GM20431 (cell line): Measurements from ENCODE around the gene TXLNG.

Experiments used
- in situ Hi-C: fragments of 300-500 bp; cut with MseI, MboI; formaldehyde crosslinking; loops from one replicate; pipeline ENCODE4 v1.15.0; 2020; ENCODE audit warnings: low sequenced_read_pairs; ENCODE audit not compliant: unreplicated experiment

The TXLNG gene

GRCh38 chrX:16870095-16870861, 84.0 kb downstream of the TXLNG start, which contains the start of gene RBBP7:
TSS of gene RBBP7 (minus strand) at chrX:16870362. CDS start at chrX:16870053, 309 bp downstream.
- in situ Hi-C loops: no loop called here

GRCh38 chrX:16870862-16871815, 84.9 kb downstream of the TXLNG start:
- in situ Hi-C loops: no loop called here

DNA sequence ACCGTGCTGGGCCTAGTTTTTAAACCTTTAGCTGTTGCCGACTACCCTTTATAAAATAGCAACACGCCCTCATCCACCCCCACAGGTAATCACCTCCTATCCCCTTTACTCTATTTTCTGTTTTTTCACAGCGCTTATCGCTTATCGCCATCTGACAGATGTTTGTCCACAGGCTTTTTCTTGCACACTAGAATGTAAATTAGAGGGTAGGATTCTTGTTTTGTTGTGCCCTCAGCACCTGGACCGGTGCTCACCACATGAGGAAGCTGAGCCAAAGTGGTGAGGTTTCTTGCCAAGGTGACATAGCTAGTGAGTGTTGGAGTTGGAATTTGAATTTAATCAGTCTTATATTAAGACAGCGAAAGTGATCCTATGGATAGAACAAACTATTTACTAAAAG, 86.8 kb downstream of the TXLNG start:
- in situ Hi-C loops: no loop called here

DNA sequence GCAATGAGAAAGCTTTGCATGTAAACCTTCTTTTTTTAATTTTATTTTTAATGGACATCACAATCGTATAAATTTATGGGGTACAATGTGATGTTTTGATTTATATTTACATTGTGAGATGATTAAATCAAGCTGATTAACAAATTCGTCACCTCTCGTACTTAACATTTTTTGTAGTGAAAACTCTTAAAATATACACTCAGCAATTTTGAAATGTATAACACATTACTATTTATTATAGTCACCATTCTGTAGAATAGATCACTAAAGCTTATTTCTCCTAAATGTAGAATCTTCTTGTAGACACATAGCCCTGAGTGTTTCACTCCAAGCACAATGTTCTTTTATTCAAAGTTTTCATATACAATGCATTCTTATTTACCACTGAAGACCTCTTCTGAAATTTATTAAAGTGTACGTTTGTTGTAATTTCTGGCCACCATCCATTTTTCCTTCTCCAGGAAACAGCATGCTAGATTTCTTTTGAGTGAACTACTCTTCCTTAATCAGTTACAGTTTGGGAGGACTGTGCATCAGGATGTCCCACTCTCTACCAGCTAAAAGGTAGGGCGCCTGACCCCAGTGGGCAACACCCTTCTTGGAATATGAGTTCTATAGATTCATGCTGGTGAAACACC, 88.3 kb downstream of the TXLNG start:
- in situ Hi-C loops: no loop called here

- in situ Hi-C loops: no loop called here
Measured at GRCh38 chrX:16876696-16877095, 90.4 kb downstream of the TXLNG start.

DNA sequence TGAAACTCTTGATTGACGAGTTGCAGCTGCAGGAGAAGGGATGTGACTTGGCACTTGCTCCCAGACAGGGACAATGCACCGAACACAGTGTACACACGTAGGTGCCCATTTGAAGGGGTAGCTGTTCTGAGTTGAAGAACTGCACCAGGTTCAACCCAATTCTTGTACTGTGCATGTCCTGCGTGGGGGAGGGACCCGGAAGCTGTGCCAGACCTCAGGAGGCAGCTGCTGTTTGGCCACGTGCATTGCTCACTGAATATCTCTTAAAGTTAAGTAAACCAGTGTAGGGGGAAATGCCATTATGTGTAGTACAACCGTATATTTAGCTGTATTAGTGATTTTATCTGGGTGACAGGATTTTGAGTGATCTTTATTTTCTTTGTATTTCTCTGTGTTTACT, 95.9 kb downstream of the TXLNG start:
- in situ Hi-C loops: no loop called here

DNA sequence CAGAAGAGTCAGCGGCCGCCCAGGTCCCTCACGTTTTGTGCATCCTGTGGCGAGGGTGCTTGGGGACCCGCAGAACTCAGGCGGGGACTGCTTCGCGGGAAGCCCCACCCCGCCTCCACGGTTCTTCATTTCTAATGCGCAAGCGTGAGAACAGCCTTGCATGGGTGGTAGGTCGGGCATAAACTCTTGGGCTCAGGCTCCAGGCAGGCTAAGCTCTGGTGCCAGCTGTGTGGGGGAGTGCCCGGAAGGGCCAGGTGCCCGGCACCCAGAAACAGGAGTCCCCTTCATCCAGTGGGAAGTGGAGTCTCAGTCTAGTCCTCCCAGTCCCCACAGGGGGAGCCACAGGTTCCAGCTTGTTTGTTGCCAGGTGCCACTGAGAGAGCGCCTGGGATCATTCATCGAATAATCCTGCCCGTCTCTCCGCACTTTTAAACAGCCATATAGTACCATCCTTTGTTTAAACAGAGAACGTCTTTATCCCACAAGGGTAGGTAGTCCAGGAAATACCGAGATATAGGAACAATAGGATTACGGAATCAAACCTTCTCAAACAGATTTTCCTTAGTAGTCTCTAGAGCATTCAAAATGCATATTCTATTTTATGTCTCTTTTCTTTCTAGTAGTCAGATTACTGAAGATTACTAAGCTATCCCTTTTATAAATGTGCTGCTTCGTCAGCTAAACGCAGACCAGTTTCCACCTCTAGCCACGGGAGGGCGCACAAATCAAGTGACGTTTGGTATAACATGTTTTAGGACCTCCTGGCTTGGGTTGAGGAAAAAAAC, 96.6 kb downstream of the TXLNG start:
- in situ Hi-C loops: no loop called here

DNA sequence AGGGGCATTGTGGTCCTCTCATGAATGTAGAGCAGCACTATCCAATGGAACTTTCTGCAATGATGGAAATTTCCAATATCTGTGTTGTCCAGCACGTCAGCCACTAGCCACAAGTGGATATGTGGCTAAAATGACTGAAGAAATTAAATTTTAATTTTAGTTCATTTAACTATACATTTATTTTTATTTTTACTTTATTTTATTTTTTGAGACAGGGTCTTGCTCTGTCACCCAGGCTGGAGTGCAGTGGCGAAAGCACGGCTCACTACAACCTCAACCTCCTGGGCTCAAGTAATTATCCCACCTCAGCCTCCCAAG, 97.2 kb downstream of the TXLNG start:
- in situ Hi-C loops: no loop called here

DNA sequence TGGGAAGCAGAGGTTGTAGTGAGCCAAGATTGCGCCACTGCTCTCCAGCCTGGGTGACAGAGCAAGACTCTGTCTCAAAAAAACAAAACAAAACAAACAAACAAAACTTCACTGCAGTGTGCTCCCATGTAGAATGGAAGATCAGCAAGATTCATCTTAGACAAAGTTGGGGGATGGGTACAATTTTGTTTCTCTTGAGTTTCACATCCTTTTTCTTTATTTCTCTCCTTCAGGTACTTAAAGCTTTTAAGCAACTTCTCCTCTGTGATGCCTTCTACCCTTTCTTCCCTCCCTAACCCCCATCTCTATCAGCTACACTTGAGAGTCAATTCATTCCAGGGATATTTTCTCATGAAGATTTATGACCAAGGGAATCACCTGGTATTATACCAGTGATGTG, 99.4 kb downstream of the TXLNG start:
- in situ Hi-C loops: no loop called here

DNA sequence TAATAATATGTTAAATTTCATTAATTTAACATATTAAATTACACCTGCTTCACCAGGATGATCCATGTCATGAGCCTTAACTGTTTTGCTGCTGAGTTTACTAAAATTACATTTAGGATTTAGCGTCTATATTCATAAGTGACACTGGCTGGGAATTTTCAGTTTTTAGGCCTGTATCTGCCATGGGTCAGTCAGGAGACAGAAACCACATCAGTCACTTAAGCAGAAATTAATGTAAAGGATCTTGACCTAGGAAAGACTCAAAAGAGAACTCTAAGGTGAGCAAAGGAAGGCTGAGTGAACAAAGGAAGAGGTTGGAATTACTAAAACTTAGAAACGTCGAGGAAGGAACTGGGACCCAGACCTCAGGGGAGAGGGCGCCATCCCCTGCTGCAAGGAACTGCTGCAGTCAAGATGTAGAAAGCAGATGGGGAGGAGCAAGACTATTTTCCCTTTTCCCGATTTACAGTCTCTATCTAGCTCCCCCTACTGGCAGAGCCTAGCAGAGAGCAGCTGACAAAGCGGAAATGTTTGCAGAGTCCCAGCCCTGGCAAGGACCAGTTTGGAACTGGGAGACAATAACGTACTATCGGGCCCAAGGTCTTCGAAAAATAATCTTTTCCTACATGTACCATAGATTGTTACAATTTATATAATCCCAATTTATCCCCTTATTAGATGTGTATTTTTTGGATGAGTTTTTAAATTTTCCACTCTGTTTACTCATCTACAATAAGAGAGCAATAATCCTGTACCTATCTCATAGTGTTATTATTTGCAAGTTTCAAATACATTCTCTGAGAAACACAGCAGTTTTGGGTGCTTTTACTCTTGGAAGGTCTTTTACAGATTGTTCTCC, 106.5 kb downstream of the TXLNG start:
- in situ Hi-C loops: no loop called here
